Endothelial cell of hepatic sinusoid (primary cell): ENCODE results near the gene ANKRD35.
"Not testable (repeated sequence)": the region's sequence is repeated elsewhere in the genome, so short reads cannot be mapped to it uniquely, and the experiment has no call there.

Source experiments
- in situ Hi-C: cut with HindIII; loops from 2 replicates; pipeline ENCODE4 v1.10.0; 2017; ENCODE audit warnings: low sequenced_read_pairs

Gene ANKRD35

DNA sequence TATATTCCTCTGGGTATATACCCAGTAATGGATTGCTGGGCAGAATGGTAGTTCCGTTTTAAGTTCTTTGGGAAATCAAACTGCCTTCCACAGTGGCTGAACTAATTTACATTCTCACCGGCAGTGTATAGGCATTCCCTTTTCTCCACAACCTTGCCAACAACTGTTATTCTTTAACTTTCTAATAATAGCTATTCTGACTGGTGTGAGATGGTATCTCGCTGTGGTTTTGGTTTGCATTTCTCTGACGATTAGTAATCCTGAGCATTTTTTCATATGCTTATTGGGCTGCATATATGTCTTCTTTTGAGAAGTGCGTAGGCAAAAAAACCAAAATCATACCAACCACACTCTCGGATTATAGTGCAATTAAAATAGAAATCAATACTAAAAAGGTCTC lies 67.6 kb downstream of the ANKRD35 start:
- in situ Hi-C loops: not testable (repeated sequence)
